Stomach smooth muscle (tissue), 2 donors: ENCODE data around the gene SLC41A3.

Experiments
- H3K27ac ChIP-seq: one replicate; pipeline ENCODE4 v1.7.0; 2013; ENCODE audit warnings: mild to moderate bottlenecking, low read length, inconsistent platforms
- H3K27me3 ChIP-seq, 2 donors: one replicate each; pipeline ENCODE4 v1.7.0; 2013; ENCODE audit warnings: low read length in 2 of 2; ENCODE audit not compliant: insufficient read depth in 2 of 2, control insufficient read depth in 1 of 2
- H3K36me3 ChIP-seq, 2 donors: one replicate each; pipeline ENCODE4 v1.7.0; 2013; ENCODE audit warnings: low read length in 2 of 2; ENCODE audit not compliant: control insufficient read depth in 2 of 2, insufficient read depth in 2 of 2
- H3K4me1 ChIP-seq: one replicate; pipeline ENCODE4 v1.7.0; 2013; ENCODE audit warnings: low read length; ENCODE audit not compliant: control insufficient read depth, insufficient read depth
- H3K4me3 ChIP-seq, 2 donors: one replicate each; pipeline ENCODE4 v1.7.0; 2013; ENCODE audit warnings: low read length in 2 of 2
- H3K9ac ChIP-seq, 2 donors: one replicate each; pipeline ENCODE4 v1.7.0; 2013; ENCODE audit warnings: low read length in 2 of 2, mild to moderate bottlenecking in 1 of 2
- H3K9me3 ChIP-seq, 2 donors: one replicate each; pipeline ENCODE4 v1.7.0; 2013; ENCODE audit warnings: low read length in 2 of 2; ENCODE audit not compliant: control insufficient read depth in 2 of 2
- donor health status: healthy.
- donor health status: Pancreatic carcinoma.

SLC41A3 gene

DNA sequence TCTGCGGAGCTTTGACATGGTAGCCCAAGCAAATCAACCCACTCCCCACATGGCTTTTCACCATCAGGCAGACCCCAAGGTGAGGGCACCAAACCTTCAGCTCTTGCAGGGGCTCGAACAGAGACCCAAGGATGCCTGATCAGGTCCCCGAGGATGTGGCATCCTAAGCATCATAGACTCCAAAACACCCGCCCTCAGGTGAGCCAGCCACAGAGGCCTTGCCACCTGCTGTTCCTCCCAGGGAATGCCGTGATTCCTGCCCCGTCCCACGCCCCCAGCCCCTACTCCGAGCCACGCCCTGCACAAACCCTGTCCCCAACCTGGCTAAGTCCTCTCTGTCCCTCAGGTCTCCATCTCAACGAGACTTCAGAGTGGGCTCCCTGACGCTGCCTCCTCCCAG, 34.7 kb upstream of the SLC41A3 start:
- H3K4me3 ChIP-seq: no peak overlapping the region
- H3K4me1 ChIP-seq: no peaks in the 10 kb centered on the region
- H3K27me3 ChIP-seq: no peaks in the 10 kb centered on the region
- no peaks in the 10 kb centered on the region for H3K9me3 ChIP-seq
- H3K36me3 ChIP-seq: peaks cover 0 to 3% of the 10 kb centered on the region in 2 donors
- H3K27ac ChIP-seq: no peak overlapping the region
- no peak overlapping the region for H3K9ac ChIP-seq

- no peak overlapping the region for H3K4me3 ChIP-seq
- H3K27ac ChIP-seq: no peak overlapping the region
- H3K9me3 ChIP-seq: no peaks in the 10 kb centered on the region
- H3K4me1 ChIP-seq: no peaks in the 10 kb centered on the region
- no peaks in the 10 kb centered on the region for H3K27me3 ChIP-seq
- H3K36me3 ChIP-seq: peaks cover 0 to 3% of the 10 kb centered on the region in 2 donors
- no peak overlapping the region for H3K9ac ChIP-seq
Measured at GRCh38 chr3:126117786-126118185, 33.9 kb upstream of the SLC41A3 start.

DNA sequence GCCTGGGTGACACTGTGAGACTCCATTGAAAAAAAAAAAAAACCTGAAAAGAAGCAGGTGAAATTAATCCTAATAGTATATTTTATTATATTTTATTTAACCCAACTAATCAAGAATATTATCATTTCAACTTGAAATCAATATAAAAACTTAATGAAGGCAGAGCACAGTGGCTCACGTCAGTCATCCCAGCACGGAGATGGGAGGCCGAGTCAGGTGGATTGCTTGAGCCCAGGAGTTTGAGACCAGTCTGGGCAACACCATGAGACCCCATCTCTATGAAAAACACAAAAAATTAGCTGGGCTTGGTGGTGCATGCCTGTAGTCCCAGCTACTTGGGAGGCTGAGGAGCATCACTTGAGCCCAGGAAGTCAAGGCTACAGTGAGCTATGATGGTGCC, 33.3 kb upstream of the SLC41A3 start:
- Histone ChIP-seq H3K27me3 (no peaks in the 10 kb centered on the region), H3K9ac (no peak overlapping the region), H3K4me3 (no peak overlapping the region), H3K9me3 (no peaks in the 10 kb centered on the region), H3K27ac (no peak overlapping the region), H3K4me1 (no peaks in the 10 kb centered on the region), H3K36me3 (peaks cover 0 to 3% of the 10 kb centered on the region in 2 donors)

- H3K36me3 ChIP-seq: peaks cover 0 to 3% of the 10 kb centered on the region in 2 donors
Measured at GRCh38 chr3:126116526-126116925, 32.6 kb upstream of the SLC41A3 start.

DNA sequence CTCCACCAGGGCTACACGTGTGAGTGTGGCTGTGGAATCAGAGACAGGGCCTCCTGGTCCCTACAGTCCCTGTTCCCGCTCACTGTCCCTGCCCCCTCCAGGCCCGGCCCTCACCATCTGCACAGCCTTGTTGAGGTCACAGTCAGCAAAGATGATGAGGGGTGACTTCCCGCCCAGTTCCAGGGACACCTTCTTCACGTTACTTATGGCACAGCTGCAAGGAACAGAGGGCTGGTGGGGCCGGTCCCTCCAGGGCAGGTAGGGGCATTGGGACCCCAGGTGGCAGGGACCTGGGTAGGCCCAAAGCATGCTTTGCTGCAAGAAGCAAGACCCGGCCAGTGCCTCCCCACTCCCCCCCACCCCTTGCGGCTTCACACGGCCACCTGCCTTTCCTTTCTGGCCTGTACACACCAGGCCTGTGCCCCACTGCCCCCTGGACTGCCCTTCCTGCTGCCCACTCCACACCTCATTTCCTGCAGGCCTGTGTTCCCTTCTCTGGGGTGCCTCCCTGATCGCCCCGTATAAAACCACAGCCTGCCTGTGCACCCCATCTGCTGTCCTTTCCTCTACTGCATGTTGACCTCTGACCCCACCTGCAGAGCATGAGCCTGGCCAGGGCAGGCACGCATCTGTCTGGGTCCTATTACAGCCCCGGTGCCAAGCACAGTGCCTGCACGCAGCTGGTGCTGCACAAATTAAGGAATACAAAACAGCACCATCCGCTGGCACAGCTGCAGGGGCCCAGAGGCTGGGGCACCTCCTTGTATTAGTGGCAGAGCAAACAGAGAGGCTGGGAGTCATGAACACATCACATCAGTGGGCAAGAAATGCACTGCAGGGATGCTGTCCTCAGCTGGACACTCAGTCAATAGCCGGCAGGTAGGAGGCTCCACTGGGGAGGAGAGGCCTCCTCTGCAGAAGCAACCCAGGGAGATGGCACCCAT, 30.8 kb upstream of the SLC41A3 start:
- Histone ChIP-seq H3K9me3 (no peaks in the 10 kb centered on the region), H3K36me3 (peaks cover 0 to 3% of the 10 kb centered on the region in 2 donors), H3K27ac (no peak overlapping the region), H3K9ac (no peak overlapping the region), H3K4me3 (no peak overlapping the region), H3K27me3 (no peaks in the 10 kb centered on the region), H3K4me1 (no peaks in the 10 kb centered on the region)

More at GRCh38 chr3:126116526-126116925, 32.6 kb upstream of the SLC41A3 start:
- H3K4me3 ChIP-seq: no peak overlapping the region
- no peak overlapping the region for H3K9ac ChIP-seq
- H3K27ac ChIP-seq: no peak overlapping the region
- no peaks in the 10 kb centered on the region for H3K4me1 ChIP-seq
- no peaks in the 10 kb centered on the region for H3K9me3 ChIP-seq
- H3K27me3 ChIP-seq: no peaks in the 10 kb centered on the region

DNA sequence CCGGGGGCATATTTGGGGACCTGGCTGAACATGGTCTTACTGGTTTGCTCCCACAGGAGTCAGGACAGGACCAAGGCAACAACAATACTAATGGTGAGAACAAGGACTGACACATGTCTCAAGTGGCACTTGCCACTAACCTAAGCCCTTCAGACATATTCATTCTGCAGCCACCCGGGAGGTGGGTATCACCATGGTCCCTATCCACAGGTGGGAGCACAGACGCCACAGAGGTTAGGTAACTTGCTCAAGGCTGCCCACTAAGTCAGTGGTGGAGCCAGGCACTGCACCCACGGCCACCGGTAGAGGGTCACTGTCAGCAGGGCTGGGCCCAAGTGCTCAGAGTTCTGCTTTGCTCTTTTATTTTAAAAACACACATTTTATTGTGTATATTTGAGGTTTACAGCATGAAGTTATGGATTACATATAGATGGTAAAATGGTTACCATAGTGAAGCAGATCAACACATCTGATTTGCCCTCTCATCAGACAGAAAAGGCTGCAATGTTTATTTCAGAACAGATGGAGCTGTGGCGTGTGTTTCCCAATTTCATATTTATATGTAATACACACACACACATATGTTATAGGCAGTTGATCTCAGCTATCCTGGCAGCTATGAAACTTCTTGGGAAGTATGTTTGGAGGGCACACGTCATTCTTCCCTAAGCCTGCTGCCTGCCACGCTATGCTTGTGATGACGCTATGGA, 30.0 kb upstream of the SLC41A3 start:
- H3K9me3 ChIP-seq: no peaks in the 10 kb centered on the region
- no peaks in the 10 kb centered on the region for H3K4me1 ChIP-seq
- H3K27me3 ChIP-seq: no peaks in the 10 kb centered on the region
- H3K27ac ChIP-seq: no peak overlapping the region
- no peak overlapping the region for H3K9ac ChIP-seq
- no peak overlapping the region for H3K4me3 ChIP-seq
- H3K36me3 ChIP-seq: peaks cover 0 to 3% of the 10 kb centered on the region in 2 donors

- Histone ChIP-seq H3K27ac (no peak overlapping the region), H3K9me3 (no peaks in the 10 kb centered on the region), H3K36me3 (peaks cover 0 to 7% of the 10 kb centered on the region in 2 donors), H3K4me1 (no peaks in the 10 kb centered on the region), H3K4me3 (no peak overlapping the region), H3K9ac (no peak overlapping the region), H3K27me3 (no peaks in the 10 kb centered on the region)
Measured at GRCh38 chr3:126113238-126113555, 29.3 kb upstream of the SLC41A3 start.

DNA sequence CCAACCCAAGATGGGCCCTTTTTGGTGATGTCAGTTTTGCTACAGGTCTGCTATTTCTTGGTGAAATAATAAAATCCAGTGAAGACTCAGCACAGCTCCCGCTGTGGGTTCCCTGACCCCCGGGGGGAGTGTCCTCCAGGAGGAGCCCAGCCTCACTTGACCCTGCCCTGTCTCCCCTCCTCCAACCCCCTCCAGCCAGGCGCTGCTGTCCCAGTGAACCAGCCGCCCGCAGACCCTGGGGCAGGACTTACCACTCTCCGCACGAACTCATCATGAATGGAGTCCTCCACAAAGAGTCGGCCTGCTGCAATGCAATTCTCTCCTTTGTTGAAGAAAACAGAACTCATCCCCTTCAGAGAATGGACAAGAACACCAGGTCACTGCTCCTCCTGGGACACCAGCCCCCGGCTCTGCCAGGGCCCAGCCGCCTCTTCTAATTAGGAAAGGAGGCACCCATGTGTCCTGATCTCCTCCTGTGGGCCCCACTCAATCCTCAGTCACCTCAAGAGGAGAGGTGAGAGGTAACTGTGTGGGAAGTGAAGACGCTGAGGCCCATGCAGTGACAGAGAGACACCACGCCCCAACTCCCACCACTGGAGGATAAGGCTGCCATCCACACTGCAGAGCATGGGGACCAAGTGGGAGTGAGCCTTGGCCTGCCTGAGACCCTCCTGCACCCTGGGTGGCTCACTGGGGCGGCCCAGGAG, 28.8 kb upstream of the SLC41A3 start:
- H3K4me3 ChIP-seq: no peak overlapping the region
- peaks cover 0 to 7% of the 10 kb centered on the region in 2 donors for H3K36me3 ChIP-seq
- H3K9ac ChIP-seq: no peak overlapping the region
- no peak overlapping the region for H3K27ac ChIP-seq
- H3K9me3 ChIP-seq: no peaks in the 10 kb centered on the region
- no peaks in the 10 kb centered on the region for H3K4me1 ChIP-seq
- no peaks in the 10 kb centered on the region for H3K27me3 ChIP-seq

- Histone ChIP-seq H3K27me3 (no peaks in the 10 kb centered on the region), H3K4me3 (no peak overlapping the region), H3K9me3 (no peaks in the 10 kb centered on the region), H3K4me1 (no peaks in the 10 kb centered on the region), H3K36me3 (peaks cover 0 to 9% of the 10 kb centered on the region in 2 donors), H3K27ac (no peak overlapping the region), H3K9ac (no peak overlapping the region)
Measured at GRCh38 chr3:126111566-126112475, 27.9 kb upstream of the SLC41A3 start.

DNA sequence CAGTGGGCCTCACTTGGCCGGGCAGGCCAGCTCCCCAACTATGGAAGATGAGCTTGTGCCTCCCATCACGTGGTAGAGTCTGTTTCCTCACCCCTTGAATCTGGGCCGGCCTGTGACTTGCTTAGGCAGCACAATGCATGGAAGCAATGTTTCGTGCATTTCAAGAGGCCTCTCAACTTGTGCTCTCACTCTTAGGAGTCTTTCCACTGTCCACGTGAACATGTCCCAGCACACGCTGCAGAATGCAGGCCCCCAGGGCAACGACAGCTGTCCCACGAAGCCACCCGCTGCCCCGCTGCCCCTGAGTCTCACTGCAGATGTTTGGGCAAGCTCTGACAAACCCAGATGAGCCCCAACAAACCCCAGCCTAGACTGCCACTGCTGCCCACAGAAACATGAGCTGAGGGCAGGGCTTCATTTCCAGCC, 27.2 kb upstream of the SLC41A3 start:
- H3K27me3 ChIP-seq: no peaks in the 10 kb centered on the region
- H3K36me3 ChIP-seq: peaks cover 0 to 8% of the 10 kb centered on the region in 2 donors
- H3K27ac ChIP-seq: no peak overlapping the region
- H3K4me3 ChIP-seq: no peak overlapping the region
- H3K9ac ChIP-seq: no peak overlapping the region
- H3K9me3 ChIP-seq: no peaks in the 10 kb centered on the region
- no peaks in the 10 kb centered on the region for H3K4me1 ChIP-seq
